Measurements from ENCODE around the gene STX2.
A peak's percentile ranks its signal among the peaks of the same experiment; 100 is the strongest.
"Not testable (repeated sequence)": the region's sequence is repeated elsewhere in the genome, so short reads cannot be mapped to it uniquely, and the experiment has no call there.

Gene STX2

GRCh38 chr12:130838951-130839769 lies at the start of gene STX2:
Gene STX2, minus strand, starts transcription at chr12:130839250. Its CDS starts 151 bp downstream, at chr12:130839099.
- peak; percentile 6 for TF ChIP-seq CTCF (IDR thresholded peaks at IDR 0.05; ENCODE audit: control extremely low read depth, extremely low read depth, low read depth, missing control alignments)
- ChIA-PET CTCF (interaction anchor here (1.1 to 4.8 kb wide), 3 partner anchors 9 to 32 kb away, joined by 3 to 36 read pairs (median 4); no protein-coding TSS in a partner anchor), POLR2A (no interaction called here)
- DNase-seq (ENCODE audit: extremely low spot score): peak; percentile 97

GRCh38 chr12:130887190-130887589 lies 48.1 kb upstream of the STX2 start:
- POLR2A ChIA-PET; CTCF ChIA-PET; DNase-seq (ENCODE audit: extremely low spot score): not testable (repeated sequence)

GRCh38 chr12:130881548-130881947 lies 42.5 kb upstream of the STX2 start:
- no peak for TF ChIP-seq CTCF (IDR thresholded peaks at IDR 0.05; ENCODE audit: control extremely low read depth, extremely low read depth, low read depth, missing control alignments)
- ChIA-PET POLR2A (no interaction called here), CTCF (interaction anchor here (1.0 to 1.4 kb wide), 3 partner anchors 11 to 64 kb away, joined by 3 to 6 read pairs (median 5); no protein-coding TSS in a partner anchor)
- no peak for DNase-seq (ENCODE audit: extremely low spot score)

GRCh38 chr12:130881046-130881445 lies 42.0 kb upstream of the STX2 start:
- ChIA-PET POLR2A (no interaction called here), CTCF (interaction anchor here (1.0 to 1.4 kb wide), 3 partner anchors 10 to 63 kb away, joined by 3 to 6 read pairs (median 5); no protein-coding TSS in a partner anchor)
- no peak for TF ChIP-seq CTCF (IDR thresholded peaks at IDR 0.05; ENCODE audit: control extremely low read depth, extremely low read depth, low read depth, missing control alignments)
- no peak for DNase-seq (ENCODE audit: extremely low spot score)

- ChIA-PET CTCF (interaction anchor here (0.8 to 1.4 kb wide), 2 partner anchors 9 to 16 kb away, joined by 3 to 6 read pairs; no protein-coding TSS in a partner anchor), POLR2A (interaction anchor here (1.6 kb wide), 1 partner anchor 10 kb away, joined by 5 read pairs; no protein-coding TSS in a partner anchor)
- no peak for TF ChIP-seq CTCF (IDR thresholded peaks at IDR 0.05; ENCODE audit: control extremely low read depth, extremely low read depth, low read depth, missing control alignments)
- peak; percentile 37 for DNase-seq (ENCODE audit: extremely low spot score)
Observed at GRCh38 chr12:130880411-130880885, 41.4 kb upstream of the STX2 start.

- ChIA-PET CTCF (interaction anchor here (0.8 to 1.4 kb wide), 2 partner anchors 9 to 17 kb away, joined by 3 to 6 read pairs; no protein-coding TSS in a partner anchor), POLR2A (interaction anchor here (1.0 to 1.6 kb wide), 2 partner anchors 9 to 100 kb away, joined by 4 to 5 read pairs; no protein-coding TSS in a partner anchor)
- no peak for TF ChIP-seq CTCF (IDR thresholded peaks at IDR 0.05; ENCODE audit: control extremely low read depth, extremely low read depth, low read depth, missing control alignments)
- DNase-seq (ENCODE audit: extremely low spot score): peak; percentile 20
Observed at GRCh38 chr12:130879781-130880389, 40.8 kb upstream of the STX2 start.

Data from GM10248 (cell line).